Measurements from ENCODE around the gene DLGAP1. TPM values are rescaled to one million over a fixed set of nuclear protein-coding genes. Genes with fewer than 3 reads are reported as not detected.

DLGAP1 gene
- total and polyA plus RNA-seq, 2 of the 13 experiments (the other 11 are each of a cell fraction or from before 2014, with no cell fraction given): 0.01 TPM; not detected in 1

DNA sequence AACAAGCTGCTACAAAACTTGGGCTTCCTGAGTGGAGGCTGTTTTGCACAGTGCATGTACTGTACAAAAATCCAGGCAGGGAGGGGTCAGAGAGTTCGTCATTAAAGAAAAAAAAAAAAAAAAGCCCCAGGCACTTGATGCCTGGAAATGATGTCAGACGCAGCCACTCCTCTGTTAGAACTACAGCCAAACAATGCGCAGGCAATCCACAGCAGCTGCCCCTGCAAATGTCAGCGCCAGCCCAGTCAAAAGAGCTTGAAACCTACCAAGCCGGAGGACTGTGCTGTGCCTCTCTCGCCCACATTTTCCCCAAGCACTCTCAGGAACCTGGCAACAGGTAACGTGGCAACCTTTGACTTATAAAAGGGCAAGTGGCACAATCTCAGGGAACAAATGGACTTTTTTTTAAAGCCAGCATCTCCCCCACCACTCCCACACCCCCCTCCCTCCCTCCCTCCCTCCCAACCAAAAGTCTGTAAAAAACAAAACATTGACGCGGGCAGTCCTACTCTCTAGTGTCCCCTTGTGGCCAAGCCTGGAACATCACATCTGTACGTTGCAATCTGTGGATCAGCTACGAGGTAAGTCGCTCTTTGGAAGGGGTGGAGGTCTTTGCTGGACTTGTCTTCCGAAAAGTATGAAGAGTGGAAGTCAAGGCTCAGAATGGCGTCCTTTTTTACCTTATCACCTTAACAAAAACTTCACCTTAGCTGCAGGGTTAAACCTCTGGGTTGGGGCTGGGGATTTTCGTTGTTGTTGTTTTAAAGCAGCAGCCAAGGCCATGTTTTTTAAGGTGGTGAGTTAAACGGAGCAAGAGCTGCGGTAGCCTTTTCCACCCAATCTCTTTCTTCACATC, 861.0 kb downstream of the DLGAP1 start (continued):
- TF ChIP-seq, protein P1, sequence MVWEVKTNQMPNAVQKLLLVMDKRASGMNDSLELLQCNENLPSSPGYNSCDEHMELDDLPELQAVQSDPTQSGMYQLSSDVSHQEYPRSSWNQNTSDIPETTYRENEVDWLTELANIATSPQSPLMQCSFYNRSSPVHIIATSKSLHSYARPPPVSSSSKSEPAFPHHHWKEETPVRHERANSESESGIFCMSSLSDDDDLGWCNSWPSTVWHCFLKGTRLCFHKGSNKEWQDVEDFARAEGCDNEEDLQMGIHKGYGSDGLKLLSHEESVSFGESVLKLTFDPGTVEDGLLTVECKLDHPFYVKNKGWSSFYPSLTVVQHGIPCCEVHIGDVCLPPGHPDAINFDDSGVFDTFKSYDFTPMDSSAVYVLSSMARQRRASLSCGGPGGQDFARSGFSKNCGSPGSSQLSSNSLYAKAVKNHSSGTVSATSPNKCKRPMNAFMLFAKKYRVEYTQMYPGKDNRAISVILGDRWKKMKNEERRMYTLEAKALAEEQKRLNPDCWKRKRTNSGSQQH (CRISPR knock-in tag; IDR thresholded peaks at IDR 0.05; ENCODE audit: low read depth): no peak
- TF ChIP-seq, protein P2, sequence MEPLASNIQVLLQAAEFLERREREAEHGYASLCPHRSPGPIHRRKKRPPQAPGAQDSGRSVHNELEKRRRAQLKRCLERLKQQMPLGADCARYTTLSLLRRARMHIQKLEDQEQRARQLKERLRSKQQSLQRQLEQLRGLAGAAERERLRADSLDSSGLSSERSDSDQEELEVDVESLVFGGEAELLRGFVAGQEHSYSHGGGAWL (CRISPR knock-in tag; IDR thresholded peaks at IDR 0.05): no peak
- TF ChIP-seq ZFP41 (CRISPR knock-in tag; IDR thresholded peaks at IDR 0.05; ENCODE audit: borderline replicate concordance) (no peak), ELF4 (CRISPR knock-in tag; IDR thresholded peaks at IDR 0.05; ENCODE audit: borderline replicate concordance) (0 out of 2 replicates have a peak, but pooled peaks have one; percentile 57), FOXM1 (CRISPR knock-in tag; IDR thresholded peaks at IDR 0.05) (no peak), U2AF2 (IDR thresholded peaks at IDR 0.05; ENCODE audit: low read depth, low read length) (no peak), AGO1 (IDR thresholded peaks at IDR 0.05; ENCODE audit: low read depth, low read length, poor library complexity, severe bottlenecking) (no peak), RFX3 (CRISPR knock-in tag; IDR thresholded peaks at IDR 0.05) (no peak), ZNF749 (CRISPR knock-in tag; IDR thresholded peaks at IDR 0.05; ENCODE audit: borderline replicate concordance) (no peak), BHLHE40 (IDR thresholded peaks at IDR 0.05; ENCODE audit: low read length) (no peak), STAG1 (CRISPR knock-in tag; IDR thresholded peaks at IDR 0.05) (peak; percentile 50), SMAD3 (CRISPR knock-in tag; IDR thresholded peaks at IDR 0.05) (peak; percentile 34; the same call in 1 of the 2 replicates), HES4 (CRISPR knock-in tag; IDR thresholded peaks at IDR 0.05; ENCODE audit: borderline replicate concordance) (no peak), HNRNPH1 (optimal IDR thresholded peaks at IDR 0.05; ENCODE audit: low read depth, low read length) (no peak), NBN (conservative IDR thresholded peaks at IDR 0.05) (no peak), MTA3 (CRISPR knock-in tag; IDR thresholded peaks at IDR 0.05) (no peak)
- TF ChIP-seq, protein P3, sequence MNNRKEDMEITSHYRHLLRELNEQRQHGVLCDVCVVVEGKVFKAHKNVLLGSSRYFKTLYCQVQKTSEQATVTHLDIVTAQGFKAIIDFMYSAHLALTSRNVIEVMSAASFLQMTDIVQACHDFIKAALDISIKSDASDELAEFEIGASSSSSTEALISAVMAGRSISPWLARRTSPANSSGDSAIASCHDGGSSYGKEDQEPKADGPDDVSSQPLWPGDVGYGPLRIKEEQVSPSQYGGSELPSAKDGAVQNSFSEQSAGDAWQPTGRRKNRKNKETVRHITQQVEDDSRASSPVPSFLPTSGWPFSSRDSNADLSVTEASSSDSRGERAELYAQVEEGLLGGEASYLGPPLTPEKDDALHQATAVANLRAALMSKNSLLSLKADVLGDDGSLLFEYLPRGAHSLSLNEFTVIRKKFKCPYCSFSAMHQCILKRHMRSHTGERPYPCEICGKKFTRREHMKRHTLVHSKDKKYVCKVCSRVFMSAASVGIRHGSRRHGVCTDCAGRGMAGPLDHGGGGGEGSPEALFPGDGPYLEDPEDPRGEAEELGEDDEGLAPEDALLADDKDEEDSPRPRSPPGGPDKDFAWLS (CRISPR knock-in tag; IDR thresholded peaks at IDR 0.05; ENCODE audit: borderline replicate concordance): no peak
- TF ChIP-seq, protein P4, sequence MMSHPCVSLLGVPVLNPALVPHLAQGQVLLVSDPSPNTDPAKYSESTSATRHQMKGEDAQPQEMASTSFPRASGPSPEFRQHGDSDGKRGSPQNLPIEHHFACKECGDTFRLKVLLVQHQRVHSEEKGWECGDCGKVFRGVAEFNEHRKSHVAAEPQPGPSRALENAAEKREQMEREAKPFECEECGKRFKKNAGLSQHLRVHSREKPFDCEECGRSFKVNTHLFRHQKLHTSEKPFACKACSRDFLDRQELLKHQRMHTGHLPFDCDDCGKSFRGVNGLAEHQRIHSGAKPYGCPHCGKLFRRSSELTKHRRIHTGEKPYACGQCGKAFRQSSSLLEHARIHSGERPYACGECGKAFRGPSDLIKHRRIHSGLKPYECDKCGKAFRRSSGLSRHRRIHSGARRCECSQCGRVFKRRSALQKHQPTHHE (CRISPR knock-in tag; IDR thresholded peaks at IDR 0.05; ENCODE audit: borderline replicate concordance): no peak
- TF ChIP-seq, protein P5, sequence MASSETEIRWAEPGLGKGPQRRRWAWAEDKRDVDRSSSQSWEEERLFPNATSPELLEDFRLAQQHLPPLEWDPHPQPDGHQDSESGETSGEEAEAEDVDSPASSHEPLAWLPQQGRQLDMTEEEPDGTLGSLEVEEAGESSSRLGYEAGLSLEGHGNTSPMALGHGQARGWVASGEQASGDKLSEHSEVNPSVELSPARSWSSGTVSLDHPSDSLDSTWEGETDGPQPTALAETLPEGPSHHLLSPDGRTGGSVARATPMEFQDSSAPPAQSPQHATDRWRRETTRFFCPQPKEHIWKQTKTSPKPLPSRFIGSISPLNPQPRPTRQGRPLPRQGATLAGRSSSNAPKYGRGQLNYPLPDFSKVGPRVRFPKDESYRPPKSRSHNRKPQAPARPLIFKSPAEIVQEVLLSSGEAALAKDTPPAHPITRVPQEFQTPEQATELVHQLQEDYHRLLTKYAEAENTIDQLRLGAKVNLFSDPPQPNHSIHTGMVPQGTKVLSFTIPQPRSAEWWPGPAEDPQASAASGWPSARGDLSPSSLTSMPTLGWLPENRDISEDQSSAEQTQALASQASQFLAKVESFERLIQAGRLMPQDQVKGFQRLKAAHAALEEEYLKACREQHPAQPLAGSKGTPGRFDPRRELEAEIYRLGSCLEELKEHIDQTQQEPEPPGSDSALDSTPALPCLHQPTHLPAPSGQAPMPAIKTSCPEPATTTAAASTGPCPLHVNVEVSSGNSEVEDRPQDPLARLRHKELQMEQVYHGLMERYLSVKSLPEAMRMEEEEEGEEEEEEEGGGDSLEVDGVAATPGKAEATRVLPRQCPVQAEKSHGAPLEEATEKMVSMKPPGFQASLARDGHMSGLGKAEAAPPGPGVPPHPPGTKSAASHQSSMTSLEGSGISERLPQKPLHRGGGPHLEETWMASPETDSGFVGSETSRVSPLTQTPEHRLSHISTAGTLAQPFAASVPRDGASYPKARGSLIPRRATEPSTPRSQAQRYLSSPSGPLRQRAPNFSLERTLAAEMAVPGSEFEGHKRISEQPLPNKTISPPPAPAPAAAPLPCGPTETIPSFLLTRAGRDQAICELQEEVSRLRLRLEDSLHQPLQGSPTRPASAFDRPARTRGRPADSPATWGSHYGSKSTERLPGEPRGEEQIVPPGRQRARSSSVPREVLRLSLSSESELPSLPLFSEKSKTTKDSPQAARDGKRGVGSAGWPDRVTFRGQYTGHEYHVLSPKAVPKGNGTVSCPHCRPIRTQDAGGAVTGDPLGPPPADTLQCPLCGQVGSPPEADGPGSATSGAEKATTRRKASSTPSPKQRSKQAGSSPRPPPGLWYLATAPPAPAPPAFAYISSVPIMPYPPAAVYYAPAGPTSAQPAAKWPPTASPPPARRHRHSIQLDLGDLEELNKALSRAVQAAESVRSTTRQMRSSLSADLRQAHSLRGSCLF (CRISPR knock-in tag; IDR thresholded peaks at IDR 0.05; ENCODE audit: borderline replicate concordance): no peak

Data from HepG2 (cell line).